Measurements from ENCODE around the gene PTPN18. TPM values are rescaled to one million over a fixed set of nuclear protein-coding genes. Genes with fewer than 3 reads are reported as not detected.

PTPN18 gene
- total and polyA plus RNA-seq, 2 donors (not counting 1 experiment from before 2014, with no cell fraction given) = 91.0 to 102 TPM

- Histone ChIP-seq H3K36me3 (replicated peaks in 1 of 2; ENCODE audit: control extremely low read depth in 1 of 2, control insufficient read depth in 1 of 2, extremely low read depth in 1 of 2, insufficient read depth in 2 of 2, low read length in 1 of 2) (no peaks in the 10 kb centered on the region), H3K79me2 (ENCODE audit: control insufficient read depth, insufficient read depth, low read length) (no peaks in the 10 kb centered on the region), H3K4me2 (replicated peaks; ENCODE audit: low read depth, low read length, poor library complexity, severe bottlenecking) (no peak overlapping the region), H3K4me1 (ENCODE audit: control insufficient read depth in 2 of 2, insufficient read depth in 2 of 2, low read length in 2 of 2) (no peaks in the 10 kb centered on the region), H3K9ac (ENCODE audit: low read length) (no peak overlapping the region), H3K4me3 (ENCODE audit: control extremely low read depth in 1 of 5, extremely low read depth in 1 of 5, insufficient read depth in 1 of 5, low read depth in 2 of 5, low read length in 4 of 5) (no peak overlapping the region), H3K9me3 (ENCODE audit: control extremely low read depth in 1 of 3, control insufficient read depth in 2 of 3, insufficient read depth in 1 of 3, low read length in 2 of 3) (no peaks in the 10 kb centered on the region), H4K20me1 (ENCODE audit: control insufficient read depth, insufficient read depth, low read length, poor library complexity, severe bottlenecking) (no peaks in the 10 kb centered on the region), H3K27me3 (replicated peaks in 1 of 4; ENCODE audit: control extremely low read depth in 1 of 4, control insufficient read depth in 3 of 4, insufficient read depth in 4 of 4, low read length in 3 of 4) (peaks cover 0 to 8% (median under 1%) of the 10 kb centered on the region in 4 experiments), H2AFZ (ENCODE audit: insufficient read depth, low read depth, low read length, poor library complexity, severe bottlenecking) (no peak overlapping the region), H3K27ac (ENCODE audit: low read length in 2 of 2) (no peak overlapping the region)
- H3K27me3 Mint-ChIP-seq = peaks cover 28% of the 10 kb centered on the region
- ChIA-PET CTCF (no interaction called here), POLR2A (no interaction called here)
- H3K27ac Mint-ChIP-seq = no peak overlapping the region
- DNase-seq (no peak), ATAC-seq (ENCODE audit: low read depth) (no peak)
- intact Hi-C loops (cut with micrococcal nuclease) = no loop called here
- H3K4me1 Mint-ChIP-seq = no peaks in the 10 kb centered on the region
- 84% methylated on average over 6 of the region's 7 CpGs for WGBS (ENCODE audit: insufficient coverage)
- TF ChIP-seq CTCF (IDR thresholded peaks at IDR 0.05) (no peak), EZH2 (IDR thresholded peaks at IDR 0.05; ENCODE audit: borderline replicate concordance, insufficient read depth, low read depth, low read length, poor library complexity, severe bottlenecking) (no peak)
- H3K9me3 Mint-ChIP-seq (ENCODE audit: insufficient read depth) = no peaks in the 10 kb centered on the region
- no peak overlapping the region for H3K4me3 Mint-ChIP-seq
Measured at GRCh38 chr2:130318906-130319305, 37.0 kb upstream of the PTPN18 start.

DNA sequence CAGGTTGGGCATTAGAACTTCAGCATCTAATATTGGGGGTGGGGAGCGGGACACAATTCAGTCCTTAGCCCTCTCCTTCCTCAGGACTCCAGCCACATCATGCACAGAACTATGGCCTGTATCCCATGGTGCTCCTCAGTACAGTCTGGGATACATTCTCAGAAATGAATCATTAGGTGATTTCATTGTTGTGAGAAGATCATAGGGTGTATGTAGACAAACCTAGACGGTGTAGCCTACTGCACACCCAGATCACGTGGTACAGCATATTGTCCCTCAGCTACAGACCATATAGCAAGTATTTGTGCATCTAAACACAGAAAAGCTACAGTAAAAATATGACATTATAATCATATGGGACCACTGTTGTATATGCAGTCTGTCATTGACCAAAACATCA lies 36.3 kb upstream of the PTPN18 start:
- POLR2A ChIA-PET = no interaction called here
- ATAC-seq (ENCODE audit: low read depth) (no peak), DNase-seq (no peak)
- CTCF ChIA-PET = interaction anchor here (1.2 kb wide), 1 partner anchor 12 kb away, joined by 3 read pairs; no protein-coding TSS in a partner anchor
- no peak overlapping the region for H3K27ac ChIP-seq (ENCODE audit: low read length in 2 of 2)
- H3K4me3 ChIP-seq (ENCODE audit: control extremely low read depth in 1 of 5, extremely low read depth in 1 of 5, insufficient read depth in 1 of 5, low read depth in 2 of 5, low read length in 4 of 5) = no peak overlapping the region
- Mint-ChIP-seq H3K4me3 (no peak overlapping the region), H3K4me1 (no peaks in the 10 kb centered on the region), H3K27ac (no peak overlapping the region), H3K27me3 (peaks cover 30% of the 10 kb centered on the region), H3K9me3 (ENCODE audit: insufficient read depth) (no peaks in the 10 kb centered on the region)
- TF ChIP-seq CTCF (IDR thresholded peaks at IDR 0.05) (no peak), EZH2 (IDR thresholded peaks at IDR 0.05; ENCODE audit: borderline replicate concordance, insufficient read depth, low read depth, low read length, poor library complexity, severe bottlenecking) (no peak)
- intact Hi-C loops (cut with micrococcal nuclease) = no loop called here
- no peaks in the 10 kb centered on the region for H3K79me2 ChIP-seq (ENCODE audit: control insufficient read depth, insufficient read depth, low read length)
- H3K27me3 ChIP-seq (replicated peaks in 1 of 4; ENCODE audit: control extremely low read depth in 1 of 4, control insufficient read depth in 3 of 4, insufficient read depth in 4 of 4, low read length in 3 of 4) = peaks cover 0 to 8% (median 1%) of the 10 kb centered on the region in 4 experiments
- no peaks in the 10 kb centered on the region for H4K20me1 ChIP-seq (ENCODE audit: control insufficient read depth, insufficient read depth, low read length, poor library complexity, severe bottlenecking)
- no peaks in the 10 kb centered on the region for H3K36me3 ChIP-seq (replicated peaks in 1 of 2; ENCODE audit: control extremely low read depth in 1 of 2, control insufficient read depth in 1 of 2, extremely low read depth in 1 of 2, insufficient read depth in 2 of 2, low read length in 1 of 2)
- H3K9ac ChIP-seq (ENCODE audit: low read length) = no peak overlapping the region
- H3K4me1 ChIP-seq (ENCODE audit: control insufficient read depth in 2 of 2, insufficient read depth in 2 of 2, low read length in 2 of 2) = no peaks in the 10 kb centered on the region
- no peaks in the 10 kb centered on the region for H3K9me3 ChIP-seq (ENCODE audit: control extremely low read depth in 1 of 3, control insufficient read depth in 2 of 3, insufficient read depth in 1 of 3, low read length in 2 of 3)
- no peak overlapping the region for H2AFZ ChIP-seq (ENCODE audit: insufficient read depth, low read depth, low read length, poor library complexity, severe bottlenecking)
- no peak overlapping the region for H3K4me2 ChIP-seq (replicated peaks; ENCODE audit: low read depth, low read length, poor library complexity, severe bottlenecking)
- WGBS (ENCODE audit: insufficient coverage) = no CpG with 5 or more reads among the region's 3 CpGs
